Measurements from ENCODE around the gene TMEM163.

The TMEM163 gene

DNA sequence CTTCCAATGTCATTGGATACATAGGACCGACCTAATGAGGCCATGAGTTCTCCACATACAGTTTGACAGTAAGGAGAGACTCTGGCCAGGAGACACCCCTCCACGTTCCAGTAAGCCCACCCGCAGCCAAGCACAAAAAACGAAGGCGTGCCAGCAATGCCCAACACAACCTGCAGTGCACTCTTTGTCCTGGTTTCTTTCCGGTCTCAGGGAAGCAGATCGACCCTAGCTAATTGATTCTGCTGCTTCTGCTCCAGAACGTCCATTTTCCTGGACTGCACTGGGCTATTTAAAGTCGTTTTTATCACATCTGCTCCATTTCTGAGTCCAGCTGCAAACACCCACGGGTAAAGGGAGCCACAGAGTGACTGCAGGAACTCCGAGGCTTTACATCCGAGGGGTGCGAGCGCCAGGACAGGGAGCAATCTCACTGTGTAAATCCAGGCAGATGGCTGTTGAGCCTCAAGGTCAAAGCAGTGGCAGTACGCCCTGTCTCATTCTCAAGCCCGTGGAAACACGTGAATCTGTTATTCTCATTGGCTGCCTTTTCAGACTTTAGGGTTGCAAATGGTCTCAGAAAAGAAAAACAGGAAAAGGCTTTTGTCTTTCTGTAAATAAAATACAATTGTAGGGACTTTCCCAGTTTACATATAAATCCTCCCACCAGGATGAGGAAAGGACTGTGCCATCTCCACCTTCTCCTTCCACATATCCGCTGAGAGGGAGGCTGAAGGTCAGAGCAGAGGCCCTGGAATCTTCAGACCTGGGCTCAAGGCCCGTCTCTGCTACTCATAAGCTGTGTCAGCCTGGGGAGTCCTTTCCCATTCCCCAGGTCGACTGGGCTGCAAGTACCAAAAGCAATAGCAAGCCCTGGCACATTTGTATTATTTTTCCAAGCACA is 40.7 kb downstream of the TMEM163 start:
- H3K4ac ChIP-seq (ENCODE audit: low read depth in 1 of 2, low read length in 2 of 2) = no peak overlapping the region
- H3K4me3 ChIP-seq (ENCODE audit: insufficient read depth in 1 of 2, low read depth in 1 of 2, low read length in 2 of 2) = no peak overlapping the region
- no peak overlapping the region for H3K18ac ChIP-seq (ENCODE audit: low read depth in 1 of 2, low read length in 2 of 2)
- peak overlapping the region; percentile 11 for H3K4me2 ChIP-seq (ENCODE audit: low read length, poor library complexity, severe bottlenecking)
- H3K36me3 ChIP-seq (ENCODE audit: control insufficient read depth in 1 of 2, insufficient read depth in 2 of 2, low read depth in 1 of 2, low read length in 2 of 2) = no peaks in the 10 kb centered on the region
- no peak overlapping the region for H2AFZ ChIP-seq (ENCODE audit: low read depth, low read length)
- no peak overlapping the region for H2BK5ac ChIP-seq (ENCODE audit: low read depth, low read length, poor library complexity, severe bottlenecking)
- no peak overlapping the region for H3K9ac ChIP-seq (ENCODE audit: low read length)
- no peak for DNase-seq
- 84% methylated on average over 18 of the region's 20 CpGs for WGBS
- H2AK5ac ChIP-seq (ENCODE audit: low read length, severe bottlenecking) = peak overlapping the region; percentile 87
- peaks cover 8% of the 10 kb centered on the region for H3K9me3 ChIP-seq (ENCODE audit: control insufficient read depth, low read length)
- no peak overlapping the region for H2BK15ac ChIP-seq (ENCODE audit: low read depth, poor library complexity, severe bottlenecking)
- H3K27me3 ChIP-seq (ENCODE audit: control insufficient read depth in 1 of 2, insufficient read depth in 1 of 2, low read length in 2 of 2) = peaks cover 0 to 11% of the 10 kb centered on the region in 2 experiments
- H3K23ac ChIP-seq (ENCODE audit: low read length in 2 of 2) = no peak overlapping the region
- H2BK12ac ChIP-seq (ENCODE audit: low read length in 2 of 2) = no peak overlapping the region
- H4K91ac ChIP-seq (ENCODE audit: low read length) = peak overlapping the region; percentile 46
- H3K27ac ChIP-seq (ENCODE audit: low read length, poor library complexity, severe bottlenecking) = no peak overlapping the region
- H2BK120ac ChIP-seq (ENCODE audit: low read depth, low read length) = no peak overlapping the region
- H4K8ac ChIP-seq (ENCODE audit: low read length) = no peak overlapping the region
- H3K4me1 ChIP-seq (ENCODE audit: control insufficient read depth, insufficient read depth, low read depth, low read length) = peaks cover 17% of the 10 kb centered on the region
- peaks cover 42% of the 10 kb centered on the region for H3K79me1 ChIP-seq (replicated peaks; ENCODE audit: low read length, poor library complexity, severe bottlenecking)
- no peak overlapping the region for H3K14ac ChIP-seq (ENCODE audit: low read length in 2 of 2)

DNA sequence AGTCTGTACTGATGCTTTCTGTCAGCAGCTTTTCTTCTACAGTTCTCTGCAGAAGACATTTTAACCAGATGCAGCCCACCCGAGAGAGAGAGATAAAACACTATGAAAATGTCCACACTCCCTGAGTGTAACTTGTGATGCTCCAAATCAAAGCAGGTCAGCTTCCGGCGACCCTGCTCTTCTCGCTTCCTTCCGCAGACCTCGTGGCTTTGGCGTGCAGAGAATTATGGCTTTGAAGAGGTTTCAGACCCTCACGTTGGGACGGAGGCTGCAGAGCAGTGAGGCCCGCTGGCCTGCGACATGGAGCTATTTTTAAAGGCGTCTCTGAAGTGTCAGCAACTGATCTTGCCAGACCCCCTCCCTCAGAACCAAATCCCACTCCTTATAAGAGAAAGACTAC is 41.8 kb downstream of the TMEM163 start:
- Histone ChIP-seq H3K4me2 (ENCODE audit: low read length, poor library complexity, severe bottlenecking) (no peak overlapping the region), H3K4ac (ENCODE audit: low read depth in 1 of 2, low read length in 2 of 2) (no peak overlapping the region), H3K27me3 (ENCODE audit: control insufficient read depth in 1 of 2, insufficient read depth in 1 of 2, low read length in 2 of 2) (peaks cover 0 to 14% of the 10 kb centered on the region in 2 experiments), H2BK5ac (ENCODE audit: low read depth, low read length, poor library complexity, severe bottlenecking) (no peak overlapping the region), H3K36me3 (ENCODE audit: control insufficient read depth in 1 of 2, insufficient read depth in 2 of 2, low read depth in 1 of 2, low read length in 2 of 2) (no peaks in the 10 kb centered on the region), H3K4me3 (ENCODE audit: insufficient read depth in 1 of 2, low read depth in 1 of 2, low read length in 2 of 2) (no peak overlapping the region), H4K91ac (ENCODE audit: low read length) (no peak overlapping the region), H4K8ac (ENCODE audit: low read length) (no peak overlapping the region), H2BK120ac (ENCODE audit: low read depth, low read length) (no peak overlapping the region), H2BK15ac (ENCODE audit: low read depth, poor library complexity, severe bottlenecking) (no peak overlapping the region), H3K9ac (ENCODE audit: low read length) (no peak overlapping the region), H3K79me1 (replicated peaks; ENCODE audit: low read length, poor library complexity, severe bottlenecking) (peaks cover 51% of the 10 kb centered on the region), H3K27ac (ENCODE audit: low read length, poor library complexity, severe bottlenecking) (no peak overlapping the region), H2AFZ (ENCODE audit: low read depth, low read length) (no peak overlapping the region), H2BK12ac (ENCODE audit: low read length in 2 of 2) (no peak overlapping the region), H3K14ac (ENCODE audit: low read length in 2 of 2) (no peak overlapping the region), H3K23ac (ENCODE audit: low read length in 2 of 2) (no peak overlapping the region), H3K9me3 (ENCODE audit: control insufficient read depth, low read length) (peaks cover 7% of the 10 kb centered on the region), H3K4me1 (ENCODE audit: control insufficient read depth, insufficient read depth, low read depth, low read length) (peaks cover 17% of the 10 kb centered on the region), H3K18ac (ENCODE audit: low read depth in 1 of 2, low read length in 2 of 2) (no peak overlapping the region), H2AK5ac (ENCODE audit: low read length, severe bottlenecking) (peak overlapping the region; percentile 6)
- no peak for DNase-seq
- WGBS = 58% methylated on average over 12 of the region's 12 CpGs

DNA sequence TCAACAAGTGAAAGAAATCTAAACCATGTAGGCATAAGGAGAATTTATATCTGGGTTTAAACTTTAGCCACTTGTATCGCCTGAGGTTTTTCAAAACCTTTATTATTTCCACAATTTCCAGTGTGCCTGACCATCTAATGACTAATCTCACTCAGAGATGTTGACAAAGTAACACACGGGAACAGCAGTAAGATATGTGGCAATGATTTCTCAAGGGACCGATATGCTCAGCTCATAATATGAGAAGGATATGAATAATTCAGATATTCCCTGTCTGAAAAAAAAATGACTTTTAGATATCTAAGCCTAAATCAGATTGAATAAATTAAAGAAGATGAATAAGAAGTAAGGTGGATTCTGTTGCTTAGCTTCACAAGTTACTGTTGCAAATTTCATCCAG is 43.5 kb downstream of the TMEM163 start:
- Histone ChIP-seq H3K79me1 (replicated peaks; ENCODE audit: low read length, poor library complexity, severe bottlenecking) (peaks cover 48% of the 10 kb centered on the region), H3K9ac (ENCODE audit: low read length) (no peak overlapping the region), H3K4ac (ENCODE audit: low read depth in 1 of 2, low read length in 2 of 2) (no peak overlapping the region), H3K23ac (ENCODE audit: low read length in 2 of 2) (no peak overlapping the region), H4K91ac (ENCODE audit: low read length) (no peak overlapping the region), H2BK5ac (ENCODE audit: low read depth, low read length, poor library complexity, severe bottlenecking) (no peak overlapping the region), H3K4me1 (ENCODE audit: control insufficient read depth, insufficient read depth, low read depth, low read length) (peaks cover 25% of the 10 kb centered on the region), H3K27me3 (ENCODE audit: control insufficient read depth in 1 of 2, insufficient read depth in 1 of 2, low read length in 2 of 2) (peaks cover 0 to 16% of the 10 kb centered on the region in 2 experiments), H2BK15ac (ENCODE audit: low read depth, poor library complexity, severe bottlenecking) (no peak overlapping the region), H2BK120ac (ENCODE audit: low read depth, low read length) (no peak overlapping the region), H3K4me3 (ENCODE audit: insufficient read depth in 1 of 2, low read depth in 1 of 2, low read length in 2 of 2) (no peak overlapping the region), H2BK12ac (ENCODE audit: low read length in 2 of 2) (no peak overlapping the region), H2AFZ (ENCODE audit: low read depth, low read length) (no peak overlapping the region), H3K9me3 (ENCODE audit: control insufficient read depth, low read length) (peaks cover 4% of the 10 kb centered on the region), H2AK5ac (ENCODE audit: low read length, severe bottlenecking) (no peak overlapping the region), H4K8ac (ENCODE audit: low read length) (no peak overlapping the region), H3K14ac (ENCODE audit: low read length in 2 of 2) (no peak overlapping the region), H3K4me2 (ENCODE audit: low read length, poor library complexity, severe bottlenecking) (no peak overlapping the region), H3K36me3 (ENCODE audit: control insufficient read depth in 1 of 2, insufficient read depth in 2 of 2, low read depth in 1 of 2, low read length in 2 of 2) (no peaks in the 10 kb centered on the region), H3K27ac (ENCODE audit: low read length, poor library complexity, severe bottlenecking) (no peak overlapping the region), H3K18ac (ENCODE audit: low read depth in 1 of 2, low read length in 2 of 2) (no peak overlapping the region)
- WGBS = 90% methylated on average over 2 of the region's 3 CpGs
- no peak for DNase-seq

DNA sequence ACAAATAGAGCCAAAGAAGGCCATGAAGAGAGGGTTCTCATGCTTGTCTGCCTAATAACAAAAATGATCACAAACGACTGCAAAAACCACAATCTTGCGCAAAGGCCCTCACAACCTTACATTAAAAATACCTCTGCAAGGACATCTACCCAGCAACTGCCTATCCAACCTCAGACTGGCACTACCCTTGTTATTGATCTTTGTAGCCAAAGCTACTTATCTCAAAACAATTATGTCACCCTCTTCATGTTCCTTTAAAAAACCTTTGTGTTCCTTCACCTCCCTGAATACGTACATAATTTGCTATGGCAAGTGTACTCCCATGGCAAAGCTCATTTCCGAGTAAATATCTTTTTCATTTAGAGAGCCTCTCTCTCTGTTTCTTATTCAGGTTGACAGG is 44.1 kb downstream of the TMEM163 start:
- no peak overlapping the region for H2BK120ac ChIP-seq (ENCODE audit: low read depth, low read length)
- H3K23ac ChIP-seq (ENCODE audit: low read length in 2 of 2) = no peak overlapping the region
- H2AK5ac ChIP-seq (ENCODE audit: low read length, severe bottlenecking) = no peak overlapping the region
- DNase-seq = no peak
- H3K4me1 ChIP-seq (ENCODE audit: control insufficient read depth, insufficient read depth, low read depth, low read length) = peaks cover 28% of the 10 kb centered on the region
- H3K18ac ChIP-seq (ENCODE audit: low read depth in 1 of 2, low read length in 2 of 2) = no peak overlapping the region
- H3K4me2 ChIP-seq (ENCODE audit: low read length, poor library complexity, severe bottlenecking) = no peak overlapping the region
- H2BK5ac ChIP-seq (ENCODE audit: low read depth, low read length, poor library complexity, severe bottlenecking) = no peak overlapping the region
- no peak overlapping the region for H3K14ac ChIP-seq (ENCODE audit: low read length in 2 of 2)
- H4K8ac ChIP-seq (ENCODE audit: low read length) = no peak overlapping the region
- H3K79me1 ChIP-seq (replicated peaks; ENCODE audit: low read length, poor library complexity, severe bottlenecking) = peaks cover 46% of the 10 kb centered on the region
- H3K9ac ChIP-seq (ENCODE audit: low read length) = no peak overlapping the region
- H2BK12ac ChIP-seq (ENCODE audit: low read length in 2 of 2) = no peak overlapping the region
- no peak overlapping the region for H3K4me3 ChIP-seq (ENCODE audit: insufficient read depth in 1 of 2, low read depth in 1 of 2, low read length in 2 of 2)
- 77% methylated on average over 4 of the region's 4 CpGs for WGBS
- H3K27me3 ChIP-seq (ENCODE audit: control insufficient read depth in 1 of 2, insufficient read depth in 1 of 2, low read length in 2 of 2) = peaks cover 0 to 17% of the 10 kb centered on the region in 2 experiments
- H3K4ac ChIP-seq (ENCODE audit: low read depth in 1 of 2, low read length in 2 of 2) = no peak overlapping the region
- peaks cover 4% of the 10 kb centered on the region for H3K9me3 ChIP-seq (ENCODE audit: control insufficient read depth, low read length)
- H2AFZ ChIP-seq (ENCODE audit: low read depth, low read length) = no peak overlapping the region
- H2BK15ac ChIP-seq (ENCODE audit: low read depth, poor library complexity, severe bottlenecking) = no peak overlapping the region
- no peak overlapping the region for H3K27ac ChIP-seq (ENCODE audit: low read length, poor library complexity, severe bottlenecking)
- H4K91ac ChIP-seq (ENCODE audit: low read length) = no peak overlapping the region
- no peaks in the 10 kb centered on the region for H3K36me3 ChIP-seq (ENCODE audit: control insufficient read depth in 1 of 2, insufficient read depth in 2 of 2, low read depth in 1 of 2, low read length in 2 of 2)

Data from mesenchymal stem cell (in vitro differentiated cells and primary cell).